NT2/D1 (cell line): Measurements from ENCODE around the gene TPX2.

Experiments
- SUZ12 ChIP-seq: IDR thresholded peaks from 2 replicates; pipeline ENCODE4 v1.6.1; 2011; ENCODE audit not compliant: insufficient read length, insufficient read depth; ENCODE audit errors: extremely low read depth
- YY1 ChIP-seq: IDR thresholded peaks from 2 replicates; pipeline ENCODE4 v1.6.1; 2011; ENCODE audit not compliant: insufficient read length, insufficient read depth
- ZNF274 ChIP-seq: IDR thresholded peaks from 2 replicates; pipeline ENCODE4 v1.6.1; 2011; ENCODE audit warnings: mild to moderate bottlenecking, low read depth, low read length

DNA sequence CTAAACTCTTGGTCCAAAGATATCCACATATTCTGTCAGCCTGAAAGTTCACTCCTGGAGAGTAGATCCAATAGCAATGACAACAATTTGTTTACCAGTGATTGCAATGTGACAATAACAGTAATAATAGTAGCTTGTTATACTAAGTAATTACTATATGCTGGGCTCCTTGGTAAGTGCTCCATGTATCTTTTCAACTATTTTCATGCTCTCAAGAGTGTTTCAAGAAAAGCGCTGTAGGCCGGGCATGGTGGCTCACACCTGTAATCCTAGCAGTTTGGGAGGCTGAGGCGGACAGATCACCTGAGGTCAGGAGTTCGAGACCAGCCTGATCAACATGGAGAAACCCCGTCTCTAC lies 31.9 kb upstream of the TPX2 start:
- no peak for TF ChIP-seq ZNF274
- no peak for TF ChIP-seq SUZ12
- TF ChIP-seq YY1, result no peak
